Neuronal stem cell (in vitro differentiated cells): ENCODE data around the gene PROSER2.

Experiments used
- DNase-seq: peaks from one replicate; pipeline ENCODE4 v3.0.0-alpha.2; 2013; ENCODE audit warnings: low spot score
- H2AFZ ChIP-seq: one replicate; pipeline ENCODE4 v1.6.1; 2013; ENCODE audit warnings: mild to moderate bottlenecking, low read length, inconsistent platforms
- H2AK5ac ChIP-seq: 2 replicates; pipeline ENCODE4 v1.6.1; 2013; ENCODE audit warnings: low read depth, mild to moderate bottlenecking, inconsistent platforms, low read length, moderate library complexity, mixed read lengths
- H2BK120ac ChIP-seq: 2 replicates; pipeline ENCODE4 v1.6.1; 2013; ENCODE audit warnings: low read depth, mild to moderate bottlenecking, inconsistent platforms, low read length, moderate library complexity, mixed read lengths
- H2BK12ac ChIP-seq: one replicate; pipeline ENCODE4 v1.6.1; 2013; ENCODE audit warnings: low read length, inconsistent platforms
- H2BK15ac ChIP-seq: 2 replicates; pipeline ENCODE4 v1.6.1; 2013; ENCODE audit warnings: mild to moderate bottlenecking, low read length, inconsistent platforms, mixed read lengths
- H2BK5ac ChIP-seq: one replicate; pipeline ENCODE4 v1.6.1; 2013; ENCODE audit warnings: inconsistent platforms, mild to moderate bottlenecking, low read length, moderate library complexity
- H3K14ac ChIP-seq: one replicate; pipeline ENCODE4 v1.6.1; 2013; ENCODE audit warnings: low read length, inconsistent platforms
- H3K18ac ChIP-seq: 2 replicates; pipeline ENCODE4 v1.6.1; 2013; ENCODE audit warnings: low read length, inconsistent platforms
- H3K23ac ChIP-seq: 2 replicates; pipeline ENCODE4 v1.6.1; 2013; ENCODE audit warnings: low read depth, mild to moderate bottlenecking, mixed read lengths, low read length, inconsistent platforms; ENCODE audit not compliant: poor library complexity
- H3K27ac ChIP-seq: replicated peaks from 3 replicates; pipeline ENCODE4 v1.5.1; 2013; ENCODE audit warnings: low read length, inconsistent platforms
- H3K27me3 ChIP-seq, 3 experiments: 2 replicates each; pipeline ENCODE4 v1.6.1; 2013; ENCODE audit warnings: low read length in 3 of 3, mild to moderate bottlenecking in 2 of 3, inconsistent platforms in 1 of 3, low read depth in 1 of 3, mixed read lengths in 1 of 3, moderate library complexity in 1 of 3; ENCODE audit not compliant: control insufficient read depth in 3 of 3, insufficient read depth in 3 of 3
- H3K36me3 ChIP-seq, 2 donors: replicated peaks in 1 of 2; 2 replicates each; pipeline ENCODE4 v1.6.1; 2013; ENCODE audit warnings: low read length in 2 of 2; ENCODE audit not compliant: control insufficient read depth in 2 of 2, insufficient read depth in 2 of 2
- H3K4ac ChIP-seq: 2 replicates; pipeline ENCODE4 v1.6.1; 2013; ENCODE audit warnings: inconsistent platforms, mild to moderate bottlenecking, low read length, moderate library complexity
- H3K4me1 ChIP-seq, 2 donors: 1 replicate in 1 of 2; 2 replicates in 1 of 2; pipeline ENCODE4 v1.6.1; 2013; ENCODE audit warnings: low read length in 2 of 2, low read depth in 1 of 2; ENCODE audit not compliant: control insufficient read depth in 2 of 2, insufficient read depth in 1 of 2
- H3K4me2 ChIP-seq: one replicate; pipeline ENCODE4 v1.6.1; 2013; ENCODE audit warnings: mild to moderate bottlenecking, low read length, inconsistent platforms; ENCODE audit not compliant: insufficient read depth, poor library complexity, severe bottlenecking
- H3K4me3 ChIP-seq, 2 donors: 2 replicates each; pipeline ENCODE4 v1.5.1; 2013; ENCODE audit warnings: low read length in 2 of 2, mild to moderate bottlenecking in 2 of 2, inconsistent platforms in 1 of 2, moderate library complexity in 1 of 2
- H3K79me1 ChIP-seq: one replicate; pipeline ENCODE4 v1.6.1; 2013; ENCODE audit warnings: low read depth, mild to moderate bottlenecking, inconsistent platforms, low read length, moderate library complexity
- H3K9ac ChIP-seq: one replicate; pipeline ENCODE4 v1.6.1; 2013; ENCODE audit warnings: mild to moderate bottlenecking, low read depth, low read length, inconsistent platforms; ENCODE audit not compliant: poor library complexity
- H3K9me3 ChIP-seq, 2 donors: replicated peaks in 1 of 2; 2 replicates each; pipeline versions ENCODE3 to v1.6.1; 2013; ENCODE audit warnings: low read length in 2 of 2, mild to moderate bottlenecking in 2 of 2, inconsistent platforms in 1 of 2, low read depth in 1 of 2, mixed read lengths in 1 of 2, moderate library complexity in 1 of 2; ENCODE audit not compliant: control insufficient read depth in 2 of 2, insufficient read depth in 1 of 2
- H4K8ac ChIP-seq: one replicate; pipeline ENCODE4 v1.6.1; 2013; ENCODE audit warnings: low read depth, mild to moderate bottlenecking, inconsistent platforms, low read length, moderate library complexity
- H4K91ac ChIP-seq: one replicate; pipeline ENCODE4 v1.6.1; 2013; ENCODE audit warnings: low read length, low read depth, mild to moderate bottlenecking, inconsistent platforms; ENCODE audit not compliant: poor library complexity
- WGBS, 2 donors: extraction: QIAGEN DNeasy Blood & Tissue Kit; methylation state at CpG; one replicate each; pipeline ENCODE4 v1.1.7; 2013; ENCODE audit warnings: missing lambda C conversion rate in 2 of 2, mixed read lengths in 1 of 2; ENCODE audit not compliant: insufficient read length in 2 of 2, insufficient replicate concordance in 1 of 2; ENCODE audit errors: extremely low coverage in 2 of 2; 5-methylcytosine and 5-hydroxymethylcytosine counted together

PROSER2 gene

GRCh38 chr10:11896549-11897200 is 73.5 kb downstream of the PROSER2 start:
- no peak overlapping the region for H4K91ac ChIP-seq
- H2BK12ac ChIP-seq = no peak overlapping the region
- no peak for DNase-seq
- H2BK120ac ChIP-seq = no peak overlapping the region
- H3K9ac ChIP-seq = no peak overlapping the region
- H2BK5ac ChIP-seq = no peak overlapping the region
- peaks cover 3% of the 10 kb centered on the region for H3K79me1 ChIP-seq
- H3K27me3 ChIP-seq = no peaks in the 10 kb centered on the region
- H3K4me2 ChIP-seq = no peak overlapping the region
- H4K8ac ChIP-seq = no peak overlapping the region
- H3K9me3 ChIP-seq = peaks cover 0 to 1% of the 10 kb centered on the region in 2 donors
- no peak overlapping the region for H3K27ac ChIP-seq
- H3K23ac ChIP-seq = no peak overlapping the region
- H3K36me3 ChIP-seq = no peaks in the 10 kb centered on the region
- no peak overlapping the region for H2AK5ac ChIP-seq
- H3K18ac ChIP-seq = no peak overlapping the region
- H3K4ac ChIP-seq = no peak overlapping the region
- peaks cover 0 to 1% of the 10 kb centered on the region in 2 donors for H3K4me1 ChIP-seq
- no CpG with 5 or more reads among the region's 5 CpGs for WGBS, 2 donors
- H3K14ac ChIP-seq = no peak overlapping the region
- H2BK15ac ChIP-seq = no peak overlapping the region
- no peak overlapping the region for H3K4me3 ChIP-seq
- H2AFZ ChIP-seq = no peak overlapping the region

- no peak overlapping the region for H2BK12ac ChIP-seq
- H2BK15ac ChIP-seq = no peak overlapping the region
- H3K9me3 ChIP-seq = peaks cover 0 to 1% of the 10 kb centered on the region in 2 donors
- H3K27me3 ChIP-seq = no peaks in the 10 kb centered on the region
- no peak overlapping the region for H3K4ac ChIP-seq
- H3K18ac ChIP-seq = no peak overlapping the region
- peaks cover 3% of the 10 kb centered on the region for H3K79me1 ChIP-seq
- H2AK5ac ChIP-seq = no peak overlapping the region
- no peak overlapping the region for H4K91ac ChIP-seq
- H3K23ac ChIP-seq = no peak overlapping the region
- no peak overlapping the region for H2BK5ac ChIP-seq
- H3K14ac ChIP-seq = no peak overlapping the region
- H3K4me2 ChIP-seq = no peak overlapping the region
- peaks cover 0 to 6% of the 10 kb centered on the region in 2 donors for H3K4me1 ChIP-seq
- H2AFZ ChIP-seq = peak overlapping the region; percentile 1
- no peak overlapping the region for H3K4me3 ChIP-seq
- no CpG with 5 or more reads among the region's 3 CpGs for WGBS, 2 donors
- no peak overlapping the region for H4K8ac ChIP-seq
- no peaks in the 10 kb centered on the region for H3K36me3 ChIP-seq
- DNase-seq = no peak
- H3K9ac ChIP-seq = no peak overlapping the region
- no peak overlapping the region for H3K27ac ChIP-seq
- no peak overlapping the region for H2BK120ac ChIP-seq
Observed at GRCh38 chr10:11898033-11898371, 74.8 kb downstream of the PROSER2 start.

- H3K4me2 ChIP-seq = no peak overlapping the region
- WGBS, 2 donors = no CpG with 5 or more reads among the region's 20 CpGs
- H3K36me3 ChIP-seq = no peaks in the 10 kb centered on the region
- DNase-seq = no peak
- H3K4me1 ChIP-seq = peaks cover 0 to 6% of the 10 kb centered on the region in 2 donors
- no peak overlapping the region for H2BK5ac ChIP-seq
- no peaks in the 10 kb centered on the region for H3K27me3 ChIP-seq
- no peak overlapping the region for H3K27ac ChIP-seq
- no peak overlapping the region for H2BK12ac ChIP-seq
- no peak overlapping the region for H3K23ac ChIP-seq
- no peak overlapping the region for H2BK120ac ChIP-seq
- no peak overlapping the region for H4K8ac ChIP-seq
- no peak overlapping the region for H3K14ac ChIP-seq
- no peak overlapping the region for H2BK15ac ChIP-seq
- peak overlapping the region; percentile 6 for H2AK5ac ChIP-seq
- H3K4me3 ChIP-seq = no peak overlapping the region
- H3K18ac ChIP-seq = no peak overlapping the region
- peaks cover 3% of the 10 kb centered on the region for H3K79me1 ChIP-seq
- no peak overlapping the region for H3K4ac ChIP-seq
- no peak overlapping the region for H4K91ac ChIP-seq
- peaks cover 0 to 1% of the 10 kb centered on the region in 2 donors for H3K9me3 ChIP-seq
- H3K9ac ChIP-seq = no peak overlapping the region
- peak overlapping the region; percentile 1 for H2AFZ ChIP-seq
Observed at GRCh38 chr10:11898372-11899066, 75.4 kb downstream of the PROSER2 start.

- H3K14ac ChIP-seq = no peak overlapping the region
- peaks cover 0 to 6% of the 10 kb centered on the region in 2 donors for H3K4me1 ChIP-seq
- no peak overlapping the region for H3K4me3 ChIP-seq
- H2AFZ ChIP-seq = peak overlapping the region; percentile 1
- no peak overlapping the region for H2BK12ac ChIP-seq
- H3K18ac ChIP-seq = peak overlapping the region; percentile 84
- peaks cover 3% of the 10 kb centered on the region for H3K79me1 ChIP-seq
- H2BK120ac ChIP-seq = no peak overlapping the region
- no peak overlapping the region for H4K8ac ChIP-seq
- H3K4me2 ChIP-seq = no peak overlapping the region
- H3K27me3 ChIP-seq = no peaks in the 10 kb centered on the region
- H3K36me3 ChIP-seq = no peaks in the 10 kb centered on the region
- H3K9ac ChIP-seq = no peak overlapping the region
- H3K23ac ChIP-seq = peak overlapping the region; percentile 77
- H2BK15ac ChIP-seq = peak overlapping the region; percentile 18
- no peak overlapping the region for H3K27ac ChIP-seq
- peak overlapping the region; percentile 6 for H2AK5ac ChIP-seq
- H3K4ac ChIP-seq = no peak overlapping the region
- no CpG with 5 or more reads among the region's 28 CpGs for WGBS, 2 donors
- DNase-seq = no peak
- peaks cover 0 to 1% of the 10 kb centered on the region in 2 donors for H3K9me3 ChIP-seq
- no peak overlapping the region for H4K91ac ChIP-seq
- peak overlapping the region; percentile 72 for H2BK5ac ChIP-seq
Observed at GRCh38 chr10:11899067-11899876, 76.1 kb downstream of the PROSER2 start.
